CD4-positive, alpha-beta T cell (primary cell): ENCODE measurements around the gene RAI1. TPM values are rescaled to one million over a fixed set of nuclear protein-coding genes. Genes with fewer than 3 reads are reported as not detected.

Experiments
- ATAC-seq: fragments of 200-7000 bp; cut with Tn5 transposase; one replicate; pipeline ENCODE4 v1.10.0; 2022; ENCODE audit warnings: mild to moderate bottlenecking; ENCODE audit not compliant: poor library complexity
- CTCF ChIA-PET: fragments of 350-600 bp; sonication (Branson Sonifier 250); formaldehyde crosslinking; loops from one replicate; lab custom pipeline; 2021; ENCODE audit warnings: antibody characterized with exemption, inconsistent platforms; lab: Charles Lee
- POLR2A ChIA-PET: fragments of 350-600 bp; sonication (Branson Sonifier 250); formaldehyde crosslinking; loops from one replicate; lab custom pipeline; 2021; ENCODE audit warnings: antibody characterized with exemption, inconsistent platforms; lab: Charles Lee
- DNase-seq, 14 experiments: peaks; one replicate each; pipeline ENCODE4 v3.0.0-alpha.2; 2013 to 2020; ENCODE audit warnings: mixed read lengths in 2 of 14
- H3K27ac ChIP-seq, 2 donors: one replicate each; pipeline versions ENCODE4 v1.5.1 to v1.7.0; 2013; ENCODE audit warnings: low read length in 2 of 2, low read depth in 1 of 2, mild to moderate bottlenecking in 1 of 2
- H3K27me3 ChIP-seq, 2 experiments: 1 replicate in 1 of 2; 2 replicates in 1 of 2; pipeline versions ENCODE4 v1.6.1 to v1.7.0; 2013; ENCODE audit warnings: low read length in 2 of 2, control low read depth in 1 of 2, mild to moderate bottlenecking in 1 of 2, moderate library complexity in 1 of 2; ENCODE audit not compliant: insufficient read depth in 2 of 2, control insufficient read depth in 1 of 2
- H3K36me3 ChIP-seq: one replicate; pipeline ENCODE4 v1.6.1; 2013; ENCODE audit warnings: low read length, control low read depth; ENCODE audit not compliant: insufficient read depth
- H3K4me1 ChIP-seq: one replicate; pipeline ENCODE4 v1.6.1; 2013; ENCODE audit warnings: low read length, control low read depth; ENCODE audit not compliant: insufficient read depth
- H3K4me3 ChIP-seq: one replicate; pipeline ENCODE4 v1.5.1; 2013; ENCODE audit warnings: mild to moderate bottlenecking, low read length, moderate library complexity
- H3K9me3 ChIP-seq, 2 experiments: 1 replicate in 1 of 2; 2 replicates in 1 of 2; pipeline versions ENCODE4 v1.6.1 to v1.7.0; 2013; ENCODE audit warnings: low read length in 2 of 2, mild to moderate bottlenecking in 2 of 2, control low read depth in 1 of 2, moderate library complexity in 1 of 2; ENCODE audit not compliant: control insufficient read depth in 1 of 2, insufficient read depth in 1 of 2
- H3K27ac Mint-ChIP-seq: one replicate; pipeline ENCODE4 v1.8.0; 2020; ENCODE audit warnings: mixed read lengths
- H3K27me3 Mint-ChIP-seq: one replicate; pipeline ENCODE4 v1.8.0; 2021; ENCODE audit warnings: mixed read lengths
- H3K36me3 Mint-ChIP-seq: one replicate; pipeline ENCODE4 v1.8.0; 2021; ENCODE audit warnings: low read depth, mixed read lengths
- H3K4me1 Mint-ChIP-seq: one replicate; pipeline ENCODE4 v1.8.0; 2021; ENCODE audit warnings: low read depth, mixed read lengths
- H3K4me3 Mint-ChIP-seq: one replicate; pipeline ENCODE4 v1.8.0; 2020; ENCODE audit warnings: mild to moderate bottlenecking, mixed read lengths
- H3K9me3 Mint-ChIP-seq: one replicate; pipeline ENCODE4 v1.8.0; 2020; ENCODE audit warnings: mixed read lengths
- intact Hi-C, 2 experiments: fragments of 100-400 bp; cut with DNase I in 1 of 2; cut with micrococcal nuclease in 1 of 2; formaldehyde crosslinking; loops; one replicate each; pipeline versions ENCODE4 v1.15.1 to v1.9.0; 2023 to 2025; cut with DNase I, micrococcal nuclease
- total RNA-seq, 174 experiments: library from RNA in 2 of 174; stranded (reverse) in 2 of 174; gene quantifications; one replicate each; pipeline ENCODE4 v1.2.3 and lab custom pipeline; 2021 to 2026
- TF ChIP-seq, protein P1 (sequence below): fragments of 200-600 bp; IDR thresholded peaks from one replicate; pipeline ENCODE4 v1.8.0; 2022; ENCODE audit warnings: antibody characterized with exemption, mild to moderate bottlenecking

RAI1 gene
- total RNA-seq, 2 experiments from 2014 or later, result 19.3 to 25.2 TPM

DNA sequence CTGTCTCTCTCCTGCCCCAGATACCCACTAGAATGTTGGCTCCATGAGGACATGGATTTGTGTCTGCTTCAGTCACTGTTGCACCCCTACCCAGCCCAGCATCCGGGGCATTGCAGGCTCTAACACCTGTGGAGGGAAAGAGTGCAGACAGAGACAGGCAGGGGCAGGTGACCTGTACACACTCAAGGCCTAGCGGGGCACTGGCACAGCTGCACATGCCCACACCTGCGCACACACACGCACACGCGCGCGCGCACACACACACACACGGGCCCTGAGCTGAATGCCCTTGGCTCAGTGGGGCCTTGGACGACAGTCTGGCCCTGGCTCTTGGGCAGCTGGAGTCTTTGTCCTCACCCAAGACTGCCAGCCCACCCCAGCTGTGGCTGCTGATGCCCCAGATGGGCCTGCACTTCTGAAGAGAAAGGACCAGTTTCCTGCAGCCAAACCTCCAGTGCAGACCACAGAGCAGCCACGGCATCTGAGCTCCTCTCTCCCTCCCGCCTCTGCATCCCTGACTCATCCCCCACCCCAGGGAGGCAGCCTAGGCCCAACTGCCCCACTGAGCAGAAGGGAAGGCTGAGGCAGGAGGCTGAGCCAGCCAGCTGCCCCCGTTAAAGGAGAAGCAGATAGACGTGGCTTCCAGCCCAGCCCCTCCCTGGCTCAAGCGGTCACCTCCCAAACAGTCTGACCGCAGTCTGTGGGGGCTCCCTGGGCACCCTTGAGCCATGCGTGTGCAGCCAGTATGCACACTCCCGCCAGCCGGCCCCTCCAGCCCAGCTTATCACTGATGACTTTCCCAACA lies 12.3 kb upstream of the RAI1 start:
- ChIA-PET POLR2A (no interaction called here), CTCF (no interaction called here)
- H3K27me3 Mint-ChIP-seq, result no peaks in the 10 kb centered on the region
- Histone ChIP-seq H3K4me1 (peaks cover 10% of the 10 kb centered on the region), H3K27ac (no peak overlapping the region), H3K9me3 (no peaks in the 10 kb centered on the region), H3K27me3 (no peaks in the 10 kb centered on the region), H3K36me3 (no peaks in the 10 kb centered on the region), H3K4me3 (no peak overlapping the region)
- H3K4me1 Mint-ChIP-seq, result peaks cover 20% of the 10 kb centered on the region
- DNase-seq, result no peak
- no peak for ATAC-seq
- no peaks in the 10 kb centered on the region for H3K9me3 Mint-ChIP-seq
- no peak overlapping the region for H3K4me3 Mint-ChIP-seq
- no peaks in the 10 kb centered on the region for H3K36me3 Mint-ChIP-seq
- intact Hi-C loops, result no loop called here
- TF ChIP-seq, protein P1, sequence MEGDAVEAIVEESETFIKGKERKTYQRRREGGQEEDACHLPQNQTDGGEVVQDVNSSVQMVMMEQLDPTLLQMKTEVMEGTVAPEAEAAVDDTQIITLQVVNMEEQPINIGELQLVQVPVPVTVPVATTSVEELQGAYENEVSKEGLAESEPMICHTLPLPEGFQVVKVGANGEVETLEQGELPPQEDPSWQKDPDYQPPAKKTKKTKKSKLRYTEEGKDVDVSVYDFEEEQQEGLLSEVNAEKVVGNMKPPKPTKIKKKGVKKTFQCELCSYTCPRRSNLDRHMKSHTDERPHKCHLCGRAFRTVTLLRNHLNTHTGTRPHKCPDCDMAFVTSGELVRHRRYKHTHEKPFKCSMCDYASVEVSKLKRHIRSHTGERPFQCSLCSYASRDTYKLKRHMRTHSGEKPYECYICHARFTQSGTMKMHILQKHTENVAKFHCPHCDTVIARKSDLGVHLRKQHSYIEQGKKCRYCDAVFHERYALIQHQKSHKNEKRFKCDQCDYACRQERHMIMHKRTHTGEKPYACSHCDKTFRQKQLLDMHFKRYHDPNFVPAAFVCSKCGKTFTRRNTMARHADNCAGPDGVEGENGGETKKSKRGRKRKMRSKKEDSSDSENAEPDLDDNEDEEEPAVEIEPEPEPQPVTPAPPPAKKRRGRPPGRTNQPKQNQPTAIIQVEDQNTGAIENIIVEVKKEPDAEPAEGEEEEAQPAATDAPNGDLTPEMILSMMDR, result no peak
- H3K27ac Mint-ChIP-seq, result no peak overlapping the region

DNA sequence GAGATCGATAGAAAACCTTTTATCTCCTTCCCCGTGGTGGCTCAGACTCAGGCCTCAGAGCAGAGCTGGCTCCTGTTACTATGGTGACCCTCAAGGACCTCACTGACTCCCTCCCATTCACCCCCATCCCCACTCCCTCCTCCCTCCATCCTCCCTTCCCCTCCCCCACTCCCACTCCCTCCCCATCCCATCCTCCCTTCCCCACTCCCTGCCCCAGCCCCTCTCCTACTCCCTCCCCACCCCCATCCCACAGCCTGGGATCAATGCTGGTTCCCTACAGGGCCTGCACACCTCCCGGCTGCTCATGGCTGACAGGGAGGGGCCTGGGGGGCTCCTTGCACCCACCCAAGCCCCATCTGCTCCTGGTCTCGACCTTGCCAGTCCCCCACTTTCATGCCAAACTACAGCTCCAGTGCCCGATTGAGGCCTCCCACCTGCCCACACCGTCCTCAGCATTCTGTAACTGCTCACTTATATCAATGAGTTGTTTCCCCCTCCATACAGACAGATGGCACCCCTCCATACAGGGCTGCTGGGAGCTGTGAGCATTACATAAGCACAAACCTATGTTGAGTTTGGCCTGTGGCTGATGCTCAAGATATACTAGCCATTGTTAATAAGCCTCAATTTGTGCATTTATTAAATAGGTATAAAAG lies 11.6 kb upstream of the RAI1 start:
- ATAC-seq, result no peak
- ChIA-PET POLR2A (no interaction called here), CTCF (no interaction called here)
- H3K4me1 Mint-ChIP-seq, result peaks cover 21% of the 10 kb centered on the region
- no peaks in the 10 kb centered on the region for H3K27me3 Mint-ChIP-seq
- intact Hi-C loops, result no loop called here
- Histone ChIP-seq H3K9me3 (no peaks in the 10 kb centered on the region), H3K36me3 (no peaks in the 10 kb centered on the region), H3K27me3 (no peaks in the 10 kb centered on the region), H3K27ac (no peak overlapping the region), H3K4me3 (no peak overlapping the region), H3K4me1 (peaks cover 10% of the 10 kb centered on the region)
- no peak overlapping the region for H3K4me3 Mint-ChIP-seq
- TF ChIP-seq, protein P1, result no peak
- no peaks in the 10 kb centered on the region for H3K9me3 Mint-ChIP-seq
- no peak overlapping the region for H3K27ac Mint-ChIP-seq
- no peak for DNase-seq
- H3K36me3 Mint-ChIP-seq, result no peaks in the 10 kb centered on the region

DNA sequence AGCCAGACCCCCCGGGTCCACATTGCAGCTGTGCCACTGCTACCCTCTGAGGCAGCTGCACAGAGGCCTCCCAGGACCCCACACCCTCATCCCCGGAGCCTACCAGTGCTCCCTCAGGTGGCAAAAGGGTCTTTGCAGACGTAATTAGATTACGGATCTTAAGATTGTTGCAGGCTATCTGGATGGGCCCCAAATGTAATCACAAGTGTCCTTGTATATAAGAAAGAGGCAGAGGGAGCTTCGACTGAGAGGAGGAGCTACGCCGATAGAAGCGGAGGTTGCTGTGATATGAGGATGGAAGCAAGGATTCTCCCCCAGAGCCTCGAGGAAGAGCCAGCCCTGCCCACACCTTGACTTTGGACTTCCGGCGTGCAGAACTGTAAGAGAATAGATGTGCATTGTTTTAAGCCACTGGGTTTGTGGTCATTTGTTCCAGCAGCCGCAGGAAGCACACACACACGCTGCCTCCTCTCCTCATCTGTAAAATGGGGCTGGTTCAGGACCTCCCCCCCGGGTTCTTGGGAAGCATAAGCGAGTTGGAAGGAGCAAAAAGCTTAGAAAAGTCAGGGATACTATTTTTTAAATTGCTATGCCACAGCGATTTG lies 10.5 kb upstream of the RAI1 start:
- POLR2A ChIA-PET, result no interaction called here
- no peaks in the 10 kb centered on the region for H3K9me3 Mint-ChIP-seq
- no peaks in the 10 kb centered on the region for H3K36me3 ChIP-seq

More for the DNA sequence above, 10.5 kb upstream of the RAI1 start:
- intact Hi-C loops, result no loop called here
- H3K4me3 ChIP-seq, result no peak overlapping the region
- no peaks in the 10 kb centered on the region for H3K36me3 Mint-ChIP-seq
- H3K27me3 ChIP-seq, result no peaks in the 10 kb centered on the region
- TF ChIP-seq, protein P1, result no peak
- ATAC-seq (no peak), DNase-seq (no peak)
- CTCF ChIA-PET, result no interaction called here
- H3K27ac Mint-ChIP-seq, result no peak overlapping the region
- H3K27me3 Mint-ChIP-seq, result no peaks in the 10 kb centered on the region
- peaks cover 27% of the 10 kb centered on the region for H3K4me1 Mint-ChIP-seq
- H3K27ac ChIP-seq, result no peak overlapping the region
- no peak overlapping the region for H3K4me3 Mint-ChIP-seq
- no peaks in the 10 kb centered on the region for H3K9me3 ChIP-seq
- peaks cover 13% of the 10 kb centered on the region for H3K4me1 ChIP-seq
